GM19193 (cell line): Measurements from ENCODE around the gene HSF5.

ENCODE experiments used
- POLR2A ChIP-seq: IDR thresholded peaks from 4 replicates; pipeline ENCODE4 v1.6.1; 2011; ENCODE audit not compliant: insufficient read depth, insufficient read length; ENCODE audit errors: extremely low read depth

HSF5 gene

GRCh38 chr17:58487589-58488427 lies at the start of gene HSF5:
Gene HSF5 (minus strand): TSS chr17:58488408. CDS start chr17:58488274, 134 bp downstream.
- peak; percentile 54 for TF ChIP-seq POLR2A

- no peak for TF ChIP-seq POLR2A
Observed at GRCh38 chr17:58537266-58537665, 49.1 kb upstream of the HSF5 start.

GRCh38 chr17:58536542-58536941 lies 48.3 kb upstream of the HSF5 start:
- TF ChIP-seq POLR2A = no peak

GRCh38 chr17:58535431-58535830 lies 47.2 kb upstream of the HSF5 start:
- TF ChIP-seq POLR2A = no peak

- TF ChIP-seq POLR2A = no peak
Observed at GRCh38 chr17:58534901-58535421, 46.8 kb upstream of the HSF5 start.

- no peak for TF ChIP-seq POLR2A
Observed at GRCh38 chr17:58534331-58534730, 46.1 kb upstream of the HSF5 start.

- TF ChIP-seq POLR2A = no peak
Observed at GRCh38 chr17:58533616-58534188, 45.5 kb upstream of the HSF5 start.

- no peak for TF ChIP-seq POLR2A
Observed at GRCh38 chr17:58532555-58532951, 44.3 kb upstream of the HSF5 start.

- no peak for TF ChIP-seq POLR2A
Observed at GRCh38 chr17:58531661-58532554, 43.7 kb upstream of the HSF5 start.

- TF ChIP-seq POLR2A = no peak
Observed at GRCh38 chr17:58531122-58531521, 42.9 kb upstream of the HSF5 start.

GRCh38 chr17:58530655-58531054 lies 42.4 kb upstream of the HSF5 start:
- no peak for TF ChIP-seq POLR2A

- no peak for TF ChIP-seq POLR2A
Observed at GRCh38 chr17:58529275-58529674, 41.1 kb upstream of the HSF5 start.

GRCh38 chr17:58528443-58528842 lies 40.2 kb upstream of the HSF5 start:
- no peak for TF ChIP-seq POLR2A

GRCh38 chr17:58527949-58528348 lies 39.7 kb upstream of the HSF5 start:
- TF ChIP-seq POLR2A = no peak

GRCh38 chr17:58527306-58527705 lies 39.1 kb upstream of the HSF5 start:
- TF ChIP-seq POLR2A = no peak
